Measurements from ENCODE around the gene CDHR2.
A peak's percentile ranks its signal among the peaks of the same experiment; 100 is the strongest.

Gene CDHR2

DNA sequence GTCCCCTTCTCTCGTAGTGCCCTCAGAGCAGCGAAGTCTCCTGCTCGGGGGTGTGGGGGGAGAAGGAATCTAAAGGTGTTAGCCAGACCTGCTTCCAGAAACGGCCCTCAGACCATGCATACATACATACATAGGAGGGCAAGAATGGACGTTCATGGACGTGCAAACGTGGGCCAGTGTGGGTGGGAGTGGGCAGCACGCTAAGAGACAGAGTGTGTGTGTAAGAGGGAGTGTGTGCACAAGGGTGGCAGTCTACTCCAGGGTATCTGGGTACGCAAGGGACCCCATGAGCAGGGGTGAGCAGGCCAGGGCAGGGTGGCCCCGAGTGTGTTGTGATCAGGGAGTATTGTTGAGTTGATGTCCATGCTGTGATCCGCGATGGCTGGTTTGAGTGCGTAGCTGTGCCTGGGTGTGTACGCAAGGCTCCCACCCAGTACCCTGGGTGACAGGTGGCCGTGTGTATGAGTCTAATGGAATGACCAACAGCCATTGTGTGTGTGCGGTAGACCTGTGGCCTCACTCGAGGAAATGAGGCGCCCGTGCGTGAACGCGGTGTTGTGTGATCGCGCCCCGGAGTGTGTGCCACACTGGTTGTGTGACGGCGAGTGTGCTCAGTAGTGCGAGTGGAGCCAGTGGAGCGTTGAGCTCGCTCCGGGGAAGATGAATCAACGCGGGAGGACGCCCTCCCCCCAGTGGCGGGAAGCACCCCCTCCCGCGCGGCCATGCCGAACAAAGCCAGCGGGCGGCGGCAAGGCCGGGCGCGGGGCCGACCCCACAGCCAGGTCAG lies 60.0 kb downstream of the CDHR2 start (continued):
- TF ChIP-seq ZNF580 (tag by site-specific recombination; IDR thresholded peaks at IDR 0.05) (no peak), ZIC2 (tag by site-specific recombination; IDR thresholded peaks at IDR 0.05) (peak; percentile 80), ZNF211 (tag by site-specific recombination; IDR thresholded peaks at IDR 0.05; ENCODE audit: low read depth) (no peak), ZEB2 (tag by site-specific recombination; IDR thresholded peaks at IDR 0.05) (no peak), ZNF670 (tag by site-specific recombination; IDR thresholded peaks at IDR 0.05; ENCODE audit: low read depth) (no peak), ZNF488 (tag by site-specific recombination; IDR thresholded peaks at IDR 0.05) (no peak), ZNF548 (tag by site-specific recombination; IDR thresholded peaks at IDR 0.05) (no peak), ZNF571 (tag by site-specific recombination; IDR thresholded peaks at IDR 0.05) (no peak), WT1 (tag by site-specific recombination; IDR thresholded peaks at IDR 0.05) (no peak), ZNF529 (tag by site-specific recombination; IDR thresholded peaks at IDR 0.05; ENCODE audit: insufficient replicate concordance) (no peak), ZNF629 (tag by site-specific recombination; IDR thresholded peaks at IDR 0.05) (no peak), ZNF221 (tag by site-specific recombination; IDR thresholded peaks at IDR 0.05; ENCODE audit: borderline replicate concordance) (no peak), ZNF514 (tag by site-specific recombination; IDR thresholded peaks at IDR 0.05) (no peak), ZNF292 (tag by site-specific recombination; IDR thresholded peaks at IDR 0.05; ENCODE audit: borderline replicate concordance, low read depth) (no peak), ZNF473 (tag by site-specific recombination; IDR thresholded peaks at IDR 0.05) (no peak), ZNF558 (tag by site-specific recombination; IDR thresholded peaks at IDR 0.05) (no peak), ZNF660 (tag by site-specific recombination; IDR thresholded peaks at IDR 0.05) (no peak), ZNF791 (tag by site-specific recombination; IDR thresholded peaks at IDR 0.05) (no peak), ZNF501 (tag by site-specific recombination; IDR thresholded peaks at IDR 0.05) (no peak), BCL11B (tag by site-specific recombination; IDR thresholded peaks at IDR 0.05; ENCODE audit: low read depth) (no peak), RBAK (tag by site-specific recombination; IDR thresholded peaks at IDR 0.05) (no peak), SP2 (tag by site-specific recombination; IDR thresholded peaks at IDR 0.05) (0 out of 2 replicates have a peak, but pooled peaks have one; percentile 16), ZNF37A (tag by site-specific recombination; IDR thresholded peaks at IDR 0.05) (no peak), SCRT1 (tag by site-specific recombination; IDR thresholded peaks at IDR 0.05; ENCODE audit: borderline replicate concordance) (0 out of 2 replicates have a peak, but pooled peaks have one; percentile 58), ZNF202 (tag by site-specific recombination; IDR thresholded peaks at IDR 0.05; ENCODE audit: borderline replicate concordance) (no peak), KLF16 (tag by site-specific recombination; IDR thresholded peaks at IDR 0.05) (no peak), ZFP3 (tag by site-specific recombination; IDR thresholded peaks at IDR 0.05; ENCODE audit: low read depth) (no peak), ZNF544 (tag by site-specific recombination; IDR thresholded peaks at IDR 0.05) (no peak), REPIN1 (tag by site-specific recombination; IDR thresholded peaks at IDR 0.05; ENCODE audit: low read depth) (peak; percentile 36; the same call in 1 of the 2 replicates), ZNF174 (tag by site-specific recombination; IDR thresholded peaks at IDR 0.05) (no peak), ZNF555 (tag by site-specific recombination; conservative IDR thresholded peaks at IDR 0.05) (no peak), HOXA7 (CRISPR knock-in tag; IDR thresholded peaks at IDR 0.05; ENCODE audit: borderline replicate concordance) (no peak), ZNF266 (tag by site-specific recombination; IDR thresholded peaks at IDR 0.05; ENCODE audit: low read depth) (no peak), GLI2 (tag by site-specific recombination; IDR thresholded peaks at IDR 0.05; ENCODE audit: borderline replicate concordance, low read depth) (no peak), GFI1B (tag by site-specific recombination; IDR thresholded peaks at IDR 0.05) (no peak), OVOL3 (tag by site-specific recombination; IDR thresholded peaks at IDR 0.05) (no peak), ZNF843 (tag by site-specific recombination; IDR thresholded peaks at IDR 0.05) (no peak), SCRT2 (tag by site-specific recombination; IDR thresholded peaks at IDR 0.05) (peak; percentile 86), ZNF664 (tag by site-specific recombination; IDR thresholded peaks at IDR 0.05) (no peak)
- TF ChIP-seq, protein P1, sequence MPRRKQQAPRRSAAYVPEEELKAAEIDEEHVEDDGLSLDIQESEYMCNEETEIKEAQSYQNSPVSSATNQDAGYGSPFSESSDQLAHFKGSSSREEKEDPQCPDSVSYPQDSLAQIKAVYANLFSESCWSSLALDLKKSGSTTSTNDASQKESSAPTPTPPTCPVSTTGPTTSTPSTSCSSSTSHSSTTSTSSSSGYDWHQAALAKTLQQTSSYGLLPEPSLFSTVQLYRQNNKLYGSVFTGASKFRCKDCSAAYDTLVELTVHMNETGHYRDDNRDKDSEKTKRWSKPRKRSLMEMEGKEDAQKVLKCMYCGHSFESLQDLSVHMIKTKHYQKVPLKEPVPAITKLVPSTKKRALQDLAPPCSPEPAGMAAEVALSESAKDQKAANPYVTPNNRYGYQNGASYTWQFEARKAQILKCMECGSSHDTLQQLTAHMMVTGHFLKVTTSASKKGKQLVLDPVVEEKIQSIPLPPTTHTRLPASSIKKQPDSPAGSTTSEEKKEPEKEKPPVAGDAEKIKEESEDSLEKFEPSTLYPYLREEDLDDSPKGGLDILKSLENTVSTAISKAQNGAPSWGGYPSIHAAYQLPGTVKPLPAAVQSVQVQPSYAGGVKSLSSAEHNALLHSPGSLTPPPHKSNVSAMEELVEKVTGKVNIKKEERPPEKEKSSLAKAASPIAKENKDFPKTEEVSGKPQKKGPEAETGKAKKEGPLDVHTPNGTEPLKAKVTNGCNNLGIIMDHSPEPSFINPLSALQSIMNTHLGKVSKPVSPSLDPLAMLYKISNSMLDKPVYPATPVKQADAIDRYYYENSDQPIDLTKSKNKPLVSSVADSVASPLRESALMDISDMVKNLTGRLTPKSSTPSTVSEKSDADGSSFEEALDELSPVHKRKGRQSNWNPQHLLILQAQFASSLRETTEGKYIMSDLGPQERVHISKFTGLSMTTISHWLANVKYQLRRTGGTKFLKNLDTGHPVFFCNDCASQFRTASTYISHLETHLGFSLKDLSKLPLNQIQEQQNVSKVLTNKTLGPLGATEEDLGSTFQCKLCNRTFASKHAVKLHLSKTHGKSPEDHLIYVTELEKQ (tag by site-specific recombination; IDR thresholded peaks at IDR 0.05; ENCODE audit: borderline replicate concordance), result no peak
